Bronchial smooth muscle cell (primary cell): ENCODE data around the gene ATG10. TPM values are rescaled to one million over a fixed set of nuclear protein-coding genes. Genes with fewer than 3 reads are reported as not detected.

Experiments used
- total RNA-seq: library from RNA; depleted of rRNA; stranded (reverse); fragments of >200 nt; gene quantifications from 2 replicates; pipeline ENCODE4 v1.2.1, GENCODE V29; 2014

The ATG10 gene
- 10.1 and 11.7 TPM in 2 replicates for total RNA-seq

GRCh38 chr5:81971712-81972491 lies at the start of gene ATG10:
Gene ATG10 (plus strand): TSS chr5:81972023. CDS start chr5:81987571, 15,548 bp downstream.

GRCh38 chr5:82277987-82278710 lies 306.3 kb downstream of the ATG10 start, which contains the start of gene RPS23:
Gene RPS23 (minus strand): TSS chr5:82278354. CDS start chr5:82278323, 31 bp downstream.

Other genes with a start within 250 kb of the ATG10 start
- 24.6 and 30.1 TPM in 2 replicates for gene SSBP2, start 220.9 kb upstream of the ATG10 start, total RNA-seq